ENCODE measurements around the gene STEAP1B. TPM values are rescaled to one million over a fixed set of nuclear protein-coding genes. Genes with fewer than 3 reads are reported as not detected.

The STEAP1B gene
- total RNA-seq, 1 experiment from 2014 or later: 3.2 TPM

DNA sequence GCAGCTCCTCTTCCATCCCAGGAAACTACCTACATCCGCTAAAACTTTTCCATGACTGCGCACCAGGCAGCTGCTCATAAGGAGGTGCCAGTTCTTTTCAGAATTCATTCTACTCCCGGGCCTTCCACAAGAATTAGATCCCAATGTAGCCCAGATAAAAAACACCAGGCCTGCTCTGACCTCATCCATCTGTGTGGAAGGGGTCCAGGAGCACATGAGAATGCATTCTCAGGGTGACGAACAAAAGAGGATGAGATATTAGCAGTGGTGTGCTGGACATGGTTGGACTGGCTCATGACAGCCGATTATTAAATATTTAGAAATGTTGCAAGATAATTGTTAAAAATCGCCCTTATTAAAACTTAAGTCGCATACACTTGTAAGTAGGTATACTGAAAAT lies 43.2 kb upstream of the STEAP1B start:
- Histone ChIP-seq H3K4me2 (ENCODE audit: insufficient read depth, insufficient read length, low read length) (no peak overlapping the region), H3K4ac (ENCODE audit: low read depth, low read length) (no peak overlapping the region), H3K23me2 (ENCODE audit: insufficient read length, low read depth, low read length, poor library complexity, severe bottlenecking) (no peaks in the 10 kb centered on the region), H3K56ac (ENCODE audit: insufficient read length, low read depth, low read length) (no peak overlapping the region), H3K9ac (ENCODE audit: extremely low read depth, insufficient read length, low read length) (no peak overlapping the region), H4K5ac (ENCODE audit: insufficient read length, low read depth, low read length) (no peak overlapping the region), H3K4me1 (ENCODE audit: insufficient read depth, low read length) (no peaks in the 10 kb centered on the region), H2AK5ac (ENCODE audit: insufficient read length, low read length) (no peak overlapping the region), H3T11ph (ENCODE audit: low read length) (no peak overlapping the region), H3K23ac (ENCODE audit: insufficient read length, low read depth, low read length) (no peak overlapping the region), H3K79me1 (ENCODE audit: insufficient read depth, low read depth, low read length, poor library complexity, severe bottlenecking) (no peaks in the 10 kb centered on the region), H2BK5ac (ENCODE audit: insufficient read length, low read length) (no peak overlapping the region), H2BK20ac (ENCODE audit: low read depth, low read length, poor library complexity, severe bottlenecking) (no peak overlapping the region), H2BK15ac (ENCODE audit: low read depth, low read length) (no peak overlapping the region), H3K14ac (ENCODE audit: insufficient read depth, low read length) (no peak overlapping the region), H4K20me1 (ENCODE audit: control insufficient read depth, insufficient read depth, insufficient read length) (no peaks in the 10 kb centered on the region), H4K8ac (replicated peaks; ENCODE audit: insufficient read length, low read depth, low read length) (no peak overlapping the region), H2BK120ac (ENCODE audit: low read depth, low read length, poor library complexity, severe bottlenecking) (no peak overlapping the region), H3K27me3 (ENCODE audit: insufficient read depth, low read length) (no peaks in the 10 kb centered on the region), H3K27ac (ENCODE audit: insufficient read length, low read depth, low read length) (no peak overlapping the region), H3K79me2 (ENCODE audit: insufficient read depth, low read length) (no peaks in the 10 kb centered on the region), H3K18ac (ENCODE audit: insufficient read length, low read depth, low read length) (no peak overlapping the region), H4K91ac (ENCODE audit: insufficient read length, low read depth, low read length) (no peak overlapping the region), H2AFZ (ENCODE audit: low read length) (no peak overlapping the region), H3K9me3 (ENCODE audit: control insufficient read depth, low read depth, low read length) (no peaks in the 10 kb centered on the region), H2BK12ac (ENCODE audit: insufficient read length, low read depth, low read length) (no peak overlapping the region)
- WGBS (ENCODE audit: extremely low coverage, insufficient read length, low lambda C conversion rate): no CpG with 5 or more reads among the region's 7 CpGs
- no peaks in the 10 kb centered on the region for H3K36me3 Mint-ChIP-seq (ENCODE audit: insufficient read depth in 1 of 3, low read depth in 3 of 3)
- H3K27ac Mint-ChIP-seq: no peak overlapping the region
- H3K4me3 Mint-ChIP-seq: no peak overlapping the region
- DNase-seq: no peak
- TF ChIP-seq, protein P1, sequence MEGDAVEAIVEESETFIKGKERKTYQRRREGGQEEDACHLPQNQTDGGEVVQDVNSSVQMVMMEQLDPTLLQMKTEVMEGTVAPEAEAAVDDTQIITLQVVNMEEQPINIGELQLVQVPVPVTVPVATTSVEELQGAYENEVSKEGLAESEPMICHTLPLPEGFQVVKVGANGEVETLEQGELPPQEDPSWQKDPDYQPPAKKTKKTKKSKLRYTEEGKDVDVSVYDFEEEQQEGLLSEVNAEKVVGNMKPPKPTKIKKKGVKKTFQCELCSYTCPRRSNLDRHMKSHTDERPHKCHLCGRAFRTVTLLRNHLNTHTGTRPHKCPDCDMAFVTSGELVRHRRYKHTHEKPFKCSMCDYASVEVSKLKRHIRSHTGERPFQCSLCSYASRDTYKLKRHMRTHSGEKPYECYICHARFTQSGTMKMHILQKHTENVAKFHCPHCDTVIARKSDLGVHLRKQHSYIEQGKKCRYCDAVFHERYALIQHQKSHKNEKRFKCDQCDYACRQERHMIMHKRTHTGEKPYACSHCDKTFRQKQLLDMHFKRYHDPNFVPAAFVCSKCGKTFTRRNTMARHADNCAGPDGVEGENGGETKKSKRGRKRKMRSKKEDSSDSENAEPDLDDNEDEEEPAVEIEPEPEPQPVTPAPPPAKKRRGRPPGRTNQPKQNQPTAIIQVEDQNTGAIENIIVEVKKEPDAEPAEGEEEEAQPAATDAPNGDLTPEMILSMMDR (conservative IDR thresholded peaks at IDR 0.05): no peak
- no peaks in the 10 kb centered on the region for H3K9me3 Mint-ChIP-seq
- H3K4me1 Mint-ChIP-seq: peaks cover 4% of the 10 kb centered on the region in 2 experiments; a peak in 1 of 4 replicates
- no peaks in the 10 kb centered on the region for H3K27me3 Mint-ChIP-seq (ENCODE audit: low read depth)
